AG04450 (cell line): ENCODE data around the gene ZNF276. TPM values are rescaled to one million over a fixed set of nuclear protein-coding genes. Genes with fewer than 3 reads are reported as not detected.
"Not testable (repeated sequence)": the region's sequence is repeated elsewhere in the genome, so short reads cannot be mapped to it uniquely, and the experiment has no call there.

Experiments
- CTCF ChIA-PET: fragments of 300-600, 350-600 bp; formaldehyde crosslinking; extraction: SDS; loops from one replicate; lab custom pipeline; 2022; ENCODE audit warnings: antibody characterized with exemption, inconsistent platforms; lab: Charles Lee
- POLR2A ChIA-PET: fragments of 350-600 bp; formaldehyde crosslinking; extraction: SDS; loops from one replicate; lab custom pipeline; 2021; ENCODE audit warnings: antibody characterized with exemption, inconsistent platforms; lab: Yijun Ruan, JAX
- DNase-seq: peaks from one replicate; pipeline ENCODE4 v3.0.0-alpha.2; 2011; ENCODE audit warnings: low read depth, low spot score
- H3K27ac ChIP-seq: one replicate; pipeline ENCODE4 v1.5.1; 2012; ENCODE audit warnings: low read depth, low read length, control low read depth
- H3K27me3 ChIP-seq: one replicate; pipeline ENCODE4 v1.6.0; 2012; ENCODE audit warnings: low read length; ENCODE audit not compliant: control insufficient read depth, insufficient read depth
- H3K4me3 ChIP-seq: 2 replicates; pipeline ENCODE4 v1.5.1; 2011; ENCODE audit warnings: mild to moderate bottlenecking, low read depth, low read length, control low read depth
- H3K9me3 ChIP-seq: 2 replicates; pipeline ENCODE4 v1.5.1; 2012; ENCODE audit warnings: low read length; ENCODE audit not compliant: control insufficient read depth, insufficient read depth
- polyA plus RNA-seq: library from polyadenylated mRNA; depleted of rRNA; stranded (reverse); fragments of >200 nt; gene quantifications from 2 replicates; pipeline ENCODE4 v1.2.3, GENCODE V29; 2011
- TF ChIP-seq, protein P1 (sequence below): IDR thresholded peaks from 2 replicates; pipeline ENCODE4 v1.5.1; 2011; ENCODE audit warnings: low read depth, low read length, control low read depth, inconsistent platforms

The ZNF276 gene
- polyA plus RNA-seq, 1 experiment, result 5.0 TPM

DNA sequence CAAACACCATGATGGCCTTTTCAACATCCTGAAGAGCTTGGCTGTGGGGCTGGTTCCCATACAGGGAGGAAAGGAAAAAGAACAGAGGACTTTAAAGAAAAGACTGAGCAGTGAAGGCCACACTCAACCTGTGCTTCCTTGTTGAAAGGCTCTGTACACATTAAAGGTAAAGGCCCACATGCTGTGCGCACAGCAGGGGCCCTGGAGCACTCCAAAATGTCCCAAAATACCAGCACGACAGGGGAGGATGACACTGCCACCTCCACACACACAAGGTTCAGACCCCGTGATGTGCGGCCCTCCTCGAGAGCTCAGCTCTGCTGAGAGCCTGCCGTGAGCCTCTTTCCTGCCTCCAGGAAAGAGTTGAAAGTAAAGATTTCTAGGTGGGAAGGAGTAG lies 58.6 kb downstream of the ZNF276 start:
- ChIA-PET POLR2A (no interaction called here), CTCF (no interaction called here)
- Histone ChIP-seq H3K4me3 (no peak overlapping the region), H3K9me3 (no peaks in the 10 kb centered on the region), H3K27me3 (no peaks in the 10 kb centered on the region), H3K27ac (no peak overlapping the region)
- TF ChIP-seq, protein P1, sequence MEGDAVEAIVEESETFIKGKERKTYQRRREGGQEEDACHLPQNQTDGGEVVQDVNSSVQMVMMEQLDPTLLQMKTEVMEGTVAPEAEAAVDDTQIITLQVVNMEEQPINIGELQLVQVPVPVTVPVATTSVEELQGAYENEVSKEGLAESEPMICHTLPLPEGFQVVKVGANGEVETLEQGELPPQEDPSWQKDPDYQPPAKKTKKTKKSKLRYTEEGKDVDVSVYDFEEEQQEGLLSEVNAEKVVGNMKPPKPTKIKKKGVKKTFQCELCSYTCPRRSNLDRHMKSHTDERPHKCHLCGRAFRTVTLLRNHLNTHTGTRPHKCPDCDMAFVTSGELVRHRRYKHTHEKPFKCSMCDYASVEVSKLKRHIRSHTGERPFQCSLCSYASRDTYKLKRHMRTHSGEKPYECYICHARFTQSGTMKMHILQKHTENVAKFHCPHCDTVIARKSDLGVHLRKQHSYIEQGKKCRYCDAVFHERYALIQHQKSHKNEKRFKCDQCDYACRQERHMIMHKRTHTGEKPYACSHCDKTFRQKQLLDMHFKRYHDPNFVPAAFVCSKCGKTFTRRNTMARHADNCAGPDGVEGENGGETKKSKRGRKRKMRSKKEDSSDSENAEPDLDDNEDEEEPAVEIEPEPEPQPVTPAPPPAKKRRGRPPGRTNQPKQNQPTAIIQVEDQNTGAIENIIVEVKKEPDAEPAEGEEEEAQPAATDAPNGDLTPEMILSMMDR, result no peak
- no peak for DNase-seq

DNA sequence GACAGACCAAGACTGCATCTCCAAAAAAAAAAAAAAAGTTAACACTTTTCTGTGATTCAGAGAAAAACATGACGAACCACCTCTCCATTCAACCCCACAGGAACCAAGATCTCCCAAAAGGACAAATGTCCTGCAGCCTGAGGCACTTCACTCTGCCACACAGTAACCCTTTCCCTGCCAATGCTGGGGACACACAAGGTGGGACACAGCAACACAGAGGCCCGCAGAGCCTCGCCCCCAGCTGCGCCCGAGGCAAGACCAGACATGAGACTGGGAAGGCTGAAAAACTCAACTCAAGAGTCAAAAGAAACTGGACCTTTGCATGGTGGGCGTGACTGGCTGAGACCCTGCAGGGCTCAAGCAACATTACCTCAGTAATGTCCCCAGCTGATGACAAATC lies 61.2 kb downstream of the ZNF276 start:
- H3K27ac ChIP-seq, result no peak overlapping the region
- ChIA-PET CTCF (no interaction called here), POLR2A (no interaction called here)
- TF ChIP-seq, protein P1, result no peak
- H3K27me3 ChIP-seq, result no peaks in the 10 kb centered on the region
- H3K4me3 ChIP-seq, result no peak overlapping the region
- DNase-seq, result no peak
- H3K9me3 ChIP-seq, result no peaks in the 10 kb centered on the region

DNA sequence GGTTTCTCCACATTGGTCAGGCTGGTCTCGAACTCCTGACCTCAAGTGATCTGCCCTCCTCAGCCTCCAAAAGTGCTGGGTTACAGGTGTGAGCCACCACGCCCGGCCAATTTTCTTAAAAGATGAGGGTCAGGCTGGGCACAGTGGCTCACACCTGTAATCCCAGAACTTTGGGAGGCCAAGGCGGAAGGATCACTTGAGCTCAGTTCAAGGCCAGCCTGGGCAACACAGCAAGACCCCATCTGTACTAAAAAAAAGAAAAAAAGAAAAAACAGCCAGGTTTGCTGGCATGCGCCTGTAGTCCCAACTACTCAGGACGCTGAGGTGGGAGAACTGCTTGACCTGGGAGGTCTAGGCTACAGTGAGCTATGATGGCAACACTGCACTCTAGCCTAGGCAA lies 62.6 kb downstream of the ZNF276 start:
- H3K9me3 ChIP-seq, H3K27me3 ChIP-seq, H3K27ac ChIP-seq, H3K4me3 ChIP-seq, DNase-seq, CTCF ChIA-PET: not testable (repeated sequence)
- POLR2A ChIA-PET, result interaction anchor here (0.7 kb wide), 1 partner anchor 28 kb away, joined by 3 read pairs; no protein-coding TSS in a partner anchor

DNA sequence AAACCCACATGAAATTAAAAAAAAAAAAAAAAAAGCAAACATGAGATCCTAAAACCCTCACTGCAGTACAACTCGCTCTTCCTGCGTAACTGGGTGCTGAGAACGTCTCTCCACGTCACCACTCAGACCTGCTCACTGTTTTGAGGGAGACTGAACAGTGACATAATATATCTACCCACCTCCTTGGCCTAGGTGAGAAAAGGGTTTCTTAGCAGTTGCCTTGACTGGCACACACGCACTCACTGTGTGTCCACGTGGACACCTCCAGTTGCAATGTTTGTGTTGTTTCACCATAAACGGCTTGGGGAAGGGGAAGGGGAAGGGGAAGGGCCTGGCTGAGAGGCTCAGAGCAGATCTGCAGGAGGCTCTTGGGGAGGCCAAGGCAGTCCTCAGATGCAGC lies 63.1 kb downstream of the ZNF276 start:
- CTCF ChIA-PET, result no interaction called here
- TF ChIP-seq, protein P1, result no peak

DNA sequence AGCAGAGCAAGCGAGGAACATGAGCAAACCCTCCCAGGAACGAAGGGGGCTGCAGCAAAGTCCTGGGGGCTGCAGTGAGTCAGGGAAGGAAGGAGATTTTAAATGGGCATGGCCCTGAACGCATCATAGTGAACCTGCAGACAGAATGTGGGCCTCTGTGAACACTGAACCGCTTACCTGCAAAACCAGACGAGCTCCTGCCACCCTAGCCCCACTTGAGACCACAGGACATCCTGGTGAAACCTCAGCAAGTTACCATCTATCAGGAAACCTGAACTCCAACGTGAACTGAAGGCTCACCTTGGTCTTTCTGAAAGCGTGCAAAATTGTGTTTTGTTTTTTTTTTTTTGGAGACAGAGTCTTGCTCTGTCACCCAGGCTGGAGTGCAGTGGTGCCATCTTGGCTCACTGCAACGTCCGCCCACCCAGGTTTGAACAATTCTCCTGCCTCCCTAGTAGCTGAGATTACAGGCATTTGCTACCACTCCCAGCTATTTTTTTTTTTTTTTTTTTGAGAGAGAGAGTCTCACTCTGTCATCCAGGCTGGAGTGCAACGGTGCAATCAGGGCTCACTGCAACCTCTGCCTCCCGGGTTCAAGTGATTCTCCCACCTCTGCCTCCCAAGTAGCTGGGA lies 64.3 kb downstream of the ZNF276 start:
- Histone ChIP-seq H3K27me3 (no peaks in the 10 kb centered on the region), H3K9me3 (no peaks in the 10 kb centered on the region), H3K27ac (no peak overlapping the region), H3K4me3 (no peak overlapping the region)
- no peak for DNase-seq
- ChIA-PET POLR2A (interaction anchor here (0.7 kb wide), 2 partner anchors 78 to 410 kb away, joined by 5 to 8 read pairs; no protein-coding TSS in a partner anchor), CTCF (no interaction called here)
- TF ChIP-seq, protein P1, result no peak

More for the DNA sequence above, 63.1 kb downstream of the ZNF276 start:
- Histone ChIP-seq H3K4me3 (no peak overlapping the region), H3K9me3 (no peaks in the 10 kb centered on the region), H3K27ac (no peak overlapping the region), H3K27me3 (no peaks in the 10 kb centered on the region)
- DNase-seq, result no peak
- POLR2A ChIA-PET, result no interaction called here
